ENCODE results near the gene PRDM15. TPM values are rescaled to one million over a fixed set of nuclear protein-coding genes. Genes with fewer than 3 reads are reported as not detected.
A peak's percentile ranks its signal among the peaks of the same experiment; 100 is the strongest.

Gene PRDM15
- total RNA-seq, 1 donor from 2014 or later: 20.5 TPM

DNA sequence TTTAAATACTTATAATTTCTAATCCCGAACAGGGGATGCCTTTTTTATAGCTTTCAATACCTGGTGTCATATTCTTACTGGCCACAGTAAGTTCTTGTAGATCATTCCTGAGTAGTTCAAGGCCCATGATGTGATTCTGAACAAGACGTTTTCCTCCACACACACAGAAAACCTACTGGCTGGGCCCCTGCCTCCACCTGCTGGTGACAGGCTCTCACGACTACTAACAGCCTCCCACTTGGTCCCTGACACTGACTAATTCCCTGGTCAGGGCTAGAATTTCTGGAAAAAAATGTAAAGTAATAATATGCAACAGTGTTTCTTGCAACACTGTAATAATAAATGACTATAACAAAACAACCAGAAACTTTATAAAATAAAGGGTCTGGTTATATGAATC lies 61.9 kb downstream of the PRDM15 start:
- intact Hi-C loops (cut with DNase I): loop anchor here (1.0 to 5.0 kb wide), 3 partner anchors 90 to 535 kb away; no protein-coding TSS in a partner anchor
- Histone ChIP-seq H3K27ac (peak overlapping the region; percentile 3 to 57), H3K4me3 (no peak overlapping the region), H3K27me3 (no peaks in the 10 kb centered on the region), H3K36me3 (peaks cover 5 to 31% of the 10 kb centered on the region in 2 donors), H3K4me1 (peaks cover 0 to 4% of the 10 kb centered on the region in 2 donors), H3K9me3 (no peaks in the 10 kb centered on the region)
- DNase-seq (ENCODE audit: low spot score in 2 of 2): peak in 1 of 2 donors; percentile 82
- TF ChIP-seq, protein P1, sequence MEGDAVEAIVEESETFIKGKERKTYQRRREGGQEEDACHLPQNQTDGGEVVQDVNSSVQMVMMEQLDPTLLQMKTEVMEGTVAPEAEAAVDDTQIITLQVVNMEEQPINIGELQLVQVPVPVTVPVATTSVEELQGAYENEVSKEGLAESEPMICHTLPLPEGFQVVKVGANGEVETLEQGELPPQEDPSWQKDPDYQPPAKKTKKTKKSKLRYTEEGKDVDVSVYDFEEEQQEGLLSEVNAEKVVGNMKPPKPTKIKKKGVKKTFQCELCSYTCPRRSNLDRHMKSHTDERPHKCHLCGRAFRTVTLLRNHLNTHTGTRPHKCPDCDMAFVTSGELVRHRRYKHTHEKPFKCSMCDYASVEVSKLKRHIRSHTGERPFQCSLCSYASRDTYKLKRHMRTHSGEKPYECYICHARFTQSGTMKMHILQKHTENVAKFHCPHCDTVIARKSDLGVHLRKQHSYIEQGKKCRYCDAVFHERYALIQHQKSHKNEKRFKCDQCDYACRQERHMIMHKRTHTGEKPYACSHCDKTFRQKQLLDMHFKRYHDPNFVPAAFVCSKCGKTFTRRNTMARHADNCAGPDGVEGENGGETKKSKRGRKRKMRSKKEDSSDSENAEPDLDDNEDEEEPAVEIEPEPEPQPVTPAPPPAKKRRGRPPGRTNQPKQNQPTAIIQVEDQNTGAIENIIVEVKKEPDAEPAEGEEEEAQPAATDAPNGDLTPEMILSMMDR (IDR thresholded peaks at IDR 0.05): peak; percentile 76 to 83 (median 77)

DNA sequence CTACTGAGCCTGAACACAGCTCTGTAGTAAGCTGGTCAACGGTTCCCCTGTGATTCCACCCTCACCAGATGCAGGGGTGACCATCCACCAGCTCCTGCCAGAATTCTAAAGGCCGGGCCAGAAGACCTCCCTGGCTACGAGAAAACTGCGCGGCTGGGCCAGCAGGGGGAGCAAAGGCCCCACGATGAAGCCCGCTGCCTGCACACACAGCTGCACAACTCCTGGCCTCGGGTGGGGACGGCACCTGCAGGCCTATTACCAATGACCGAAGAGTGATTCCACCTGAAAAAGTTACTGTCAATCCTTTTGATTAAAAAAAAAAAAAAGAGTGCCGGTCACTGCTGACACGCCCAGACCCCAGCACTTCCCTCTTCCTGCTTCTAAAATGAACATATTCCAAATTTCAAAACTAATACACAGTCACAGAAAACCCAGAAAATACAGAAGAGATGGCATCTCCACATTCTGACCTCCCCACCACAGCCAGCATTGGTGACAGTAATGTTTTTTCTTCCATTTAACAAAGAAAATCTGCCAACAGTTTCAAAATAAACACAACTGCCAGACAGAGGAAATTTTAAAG lies 62.5 kb downstream of the PRDM15 start:
- peak in 1 of 2 donors; percentile 77 for DNase-seq (ENCODE audit: low spot score in 2 of 2)
- Histone ChIP-seq H3K4me1 (peaks cover 0 to 4% of the 10 kb centered on the region in 2 donors), H3K4me3 (no peak overlapping the region), H3K27ac (peak overlapping the region; percentile 3 to 57), H3K27me3 (no peaks in the 10 kb centered on the region), H3K36me3 (peaks cover 5 to 31% of the 10 kb centered on the region in 2 donors), H3K9me3 (no peaks in the 10 kb centered on the region)
- intact Hi-C loops (cut with DNase I): loop anchor here (1.0 to 5.0 kb wide), 5 partner anchors 38 to 534 kb away; no protein-coding TSS in a partner anchor
- TF ChIP-seq, protein P1 (IDR thresholded peaks at IDR 0.05): peak; percentile 64 to 87 (median 75)

DNA sequence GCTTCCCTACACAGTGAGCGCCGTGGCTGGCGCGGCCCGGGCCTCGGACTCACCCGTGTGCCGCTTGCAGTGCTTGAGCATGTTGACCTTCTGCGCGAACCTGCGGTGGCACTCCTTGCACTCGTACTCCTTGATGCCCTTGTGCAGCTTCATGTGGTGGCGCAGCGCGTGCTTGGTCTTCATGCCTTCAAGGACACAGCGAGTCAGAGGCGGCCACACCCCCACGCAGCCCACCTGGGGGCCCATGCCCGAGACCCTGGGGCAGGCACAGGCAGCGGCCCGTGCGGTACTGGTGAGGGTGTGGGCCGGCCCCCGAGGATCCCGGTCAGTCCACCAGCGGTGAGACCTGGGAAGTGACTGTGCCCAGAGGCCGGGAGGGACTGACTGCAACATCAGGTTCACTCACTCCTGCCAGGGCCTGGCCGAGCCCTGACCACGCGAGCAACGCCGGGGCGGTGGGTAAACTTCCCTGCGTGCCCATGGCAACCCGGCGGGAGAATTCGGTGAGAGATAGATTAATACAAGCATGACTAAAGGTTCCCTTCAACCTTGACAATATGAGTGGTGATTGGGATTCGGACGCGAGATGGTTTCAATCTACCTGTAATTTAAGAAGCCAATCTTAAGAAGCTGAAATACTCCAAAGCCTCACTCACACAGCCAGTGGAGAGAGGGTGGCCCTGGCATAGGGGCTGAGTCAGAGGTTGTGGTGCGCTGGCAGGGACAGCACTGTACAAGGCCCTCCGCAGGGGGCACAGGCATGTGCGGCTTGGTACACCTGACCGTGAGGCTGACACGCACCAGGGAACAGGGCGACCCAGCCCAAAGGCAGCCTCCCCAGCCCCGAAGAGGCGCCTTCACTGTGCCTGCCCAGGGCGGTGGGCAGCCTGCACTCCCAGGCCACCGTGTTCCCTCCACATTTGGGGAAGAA lies 63.2 kb downstream of the PRDM15 start:
- intact Hi-C loops (cut with DNase I): loop anchor here (1.0 to 5.0 kb wide), 3 partner anchors 38 to 534 kb away; no protein-coding TSS in a partner anchor
- peaks cover 5 to 36% of the 10 kb centered on the region in 2 donors for H3K36me3 ChIP-seq
- no peak for DNase-seq (ENCODE audit: low spot score in 2 of 2)
- TF ChIP-seq, protein P1 (IDR thresholded peaks at IDR 0.05): no peak
- H3K4me1 ChIP-seq: peaks cover 0 to 4% of the 10 kb centered on the region in 2 donors
- peak overlapping the region in 1 of 2 donors; percentile 3 for H3K27ac ChIP-seq
- no peaks in the 10 kb centered on the region for H3K9me3 ChIP-seq
- H3K4me3 ChIP-seq: no peak overlapping the region
- no peaks in the 10 kb centered on the region for H3K27me3 ChIP-seq

DNA sequence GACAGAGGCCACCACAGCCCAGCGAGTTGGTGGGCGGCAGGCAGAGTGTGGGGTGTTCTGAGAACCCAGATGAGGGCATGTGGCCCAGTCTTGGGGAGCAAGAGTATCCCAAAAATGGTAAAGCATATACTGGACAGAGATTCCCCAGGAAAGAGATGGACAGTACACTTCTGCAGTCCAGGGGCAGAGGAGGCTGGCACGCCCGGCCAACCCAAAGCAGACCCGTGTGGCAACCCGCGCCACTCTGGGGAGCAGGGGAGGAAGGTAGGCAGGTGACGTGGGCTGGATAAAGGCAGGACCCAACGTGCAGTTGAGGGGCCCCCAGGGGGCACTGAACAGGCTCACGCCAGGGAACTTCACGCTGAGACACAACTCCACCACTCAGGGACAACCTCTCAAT lies 65.9 kb downstream of the PRDM15 start:
- intact Hi-C loops (cut with DNase I): no loop called here
- H3K27me3 ChIP-seq: no peaks in the 10 kb centered on the region
- no peak for DNase-seq (ENCODE audit: low spot score in 2 of 2)
- peaks cover 15 to 44% of the 10 kb centered on the region in 2 donors for H3K36me3 ChIP-seq
- TF ChIP-seq, protein P1 (IDR thresholded peaks at IDR 0.05): no peak
- peaks cover 0 to 4% of the 10 kb centered on the region in 2 donors for H3K4me1 ChIP-seq
- H3K27ac ChIP-seq: no peak overlapping the region
- no peak overlapping the region for H3K4me3 ChIP-seq
- no peaks in the 10 kb centered on the region for H3K9me3 ChIP-seq

DNA sequence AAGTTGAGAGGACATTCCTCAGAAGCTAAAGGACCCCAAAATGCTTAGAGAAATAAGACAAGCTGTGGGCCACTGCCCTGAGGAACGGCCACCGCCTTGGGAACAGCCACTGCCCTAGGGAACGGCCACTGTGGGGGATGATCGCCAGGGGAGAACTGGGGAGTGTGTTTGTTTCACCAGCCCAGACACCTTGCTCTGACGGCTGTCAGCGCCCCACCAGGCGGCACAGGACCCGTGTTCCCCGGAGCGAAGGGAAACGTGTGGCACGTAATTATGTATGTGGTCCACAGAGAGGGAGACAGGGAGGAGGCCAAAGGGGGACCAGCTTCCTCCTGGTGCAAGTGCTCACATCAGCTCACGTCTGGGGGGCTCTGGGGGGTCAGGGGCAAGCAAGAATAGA lies 66.5 kb downstream of the PRDM15 start:
- Histone ChIP-seq H3K9me3 (no peaks in the 10 kb centered on the region), H3K27me3 (no peaks in the 10 kb centered on the region), H3K4me3 (no peak overlapping the region), H3K36me3 (peaks cover 15 to 44% of the 10 kb centered on the region in 2 donors), H3K4me1 (peaks cover 0 to 4% of the 10 kb centered on the region in 2 donors), H3K27ac (no peak overlapping the region)
- TF ChIP-seq, protein P1 (IDR thresholded peaks at IDR 0.05): no peak
- DNase-seq (ENCODE audit: low spot score in 2 of 2): no peak
- intact Hi-C loops (cut with DNase I): no loop called here

All from ascending aorta (tissue), 2 donors.